GM12878 (cell line): Measurements from ENCODE around the gene C2orf69. TPM values are rescaled to one million over a fixed set of nuclear protein-coding genes. Genes with fewer than 3 reads are reported as not detected.

ENCODE experiments used
- ATAC-seq: fragments of 200-7000 bp; cut with Tn5 transposase; 3 replicates; pipeline ENCODE4 v1.9.1; 2020; ENCODE audit warnings: mild to moderate bottlenecking, moderate library complexity
- BruUV-seq: library from RNA; stranded (reverse); fragments of 400-500 nt; replicated peaks from 2 replicates; lab custom pipeline; 2021; lab: Mats Ljungman, UMichigan
- CTCF ChIA-PET: fragments of 300-600 bp; sonication (Branson Sonifier 250); formaldehyde crosslinking; extraction: SDS; loops from one replicate; lab custom pipeline; 2021; ENCODE audit warnings: inconsistent platforms; lab: Yijun Ruan, JAX
- POLR2A ChIA-PET: fragments of 350-600 bp; formaldehyde crosslinking; extraction: SDS; loops from one replicate; lab custom pipeline; 2021; ENCODE audit warnings: inconsistent platforms; lab: Charles Lee
- RAD21 ChIA-PET: fragments of 300-600 bp; sonication (Branson Sonifier 250); formaldehyde crosslinking; loops from one replicate; lab custom pipeline; 2023; ENCODE audit warnings: antibody characterized with exemption; ENCODE audit not compliant: unreplicated experiment; lab: Charles Lee
- SMC1A ChIA-PET: fragments of 300-600 bp; sonication (Branson Sonifier 250); formaldehyde crosslinking; loops from one replicate; lab custom pipeline; 2023; ENCODE audit not compliant: unreplicated experiment, uncharacterized antibody; lab: Charles Lee
- DNase-seq: peaks from one replicate; pipeline ENCODE4 v3.0.0-alpha.2; 2011; ENCODE audit warnings: low read depth, low spot score
- FAIRE-seq: peaks from 3 replicates; lab custom pipeline; 2011; peaks lifted over from hg19 to GRCh38; lab: Jason Lieb, UNC
- H2AFZ ChIP-seq: 2 replicates; pipeline ENCODE4 v1.6.0; 2011; ENCODE audit warnings: low read depth, low read length, control low read depth; ENCODE audit not compliant: control insufficient read depth
- H3K27ac ChIP-seq: 2 replicates; pipeline ENCODE4 v1.5.1; 2011; ENCODE audit warnings: control low read depth; ENCODE audit not compliant: control insufficient read depth, insufficient read depth
- H3K27me3 ChIP-seq, 2 experiments: replicated peaks in 1 of 2; 2 replicates each; pipeline versions ENCODE4 v1.6.0 to v1.6.1; 2011; ENCODE audit warnings: low read length in 1 of 2; ENCODE audit not compliant: control insufficient read depth in 2 of 2, insufficient read depth in 2 of 2
- H3K36me3 ChIP-seq, 2 experiments: 2 replicates each; pipeline ENCODE4 v1.5.1; 2011; ENCODE audit warnings: low read length in 1 of 2; ENCODE audit not compliant: control insufficient read depth in 2 of 2, insufficient read depth in 2 of 2
- H3K4me1 ChIP-seq: 2 replicates; pipeline ENCODE4 v1.6.1; 2011; ENCODE audit warnings: mild to moderate bottlenecking, low read length, moderate library complexity, mixed read lengths; ENCODE audit not compliant: control insufficient read depth, insufficient read depth
- H3K4me2 ChIP-seq: 2 replicates; pipeline ENCODE4 v1.6.0; 2011; ENCODE audit warnings: control low read depth; ENCODE audit not compliant: control insufficient read depth, insufficient read depth
- H3K4me3 ChIP-seq: fragments of 200-600 bp; sonication (generic); 2 replicates; pipeline ENCODE4 v1.5.1; 2016
- H3K79me2 ChIP-seq: 2 replicates; pipeline ENCODE4 v1.6.0; 2011; ENCODE audit warnings: low read length; ENCODE audit not compliant: control insufficient read depth, insufficient read depth
- H3K9ac ChIP-seq: 2 replicates; pipeline ENCODE4 v1.8.0; 2011; ENCODE audit warnings: low read length, control low read depth, mixed read lengths; ENCODE audit not compliant: control insufficient read depth, insufficient read depth
- H3K9me3 ChIP-seq: replicated peaks from 3 replicates; pipeline ENCODE4 v1.5.1; 2011; ENCODE audit warnings: mild to moderate bottlenecking, low read length; ENCODE audit not compliant: control insufficient read depth, insufficient read depth
- H4K20me1 ChIP-seq: 2 replicates; pipeline ENCODE4 v1.6.0; 2011; ENCODE audit not compliant: control insufficient read depth, insufficient read depth
- DPF2 ChIP-seq: fragments of 450-650 bp; IDR thresholded peaks from 2 replicates; pipeline ENCODE4 v1.6.1; 2017; ENCODE audit warnings: mild to moderate bottlenecking
- ESRRA ChIP-seq: IDR thresholded peaks from 2 replicates; pipeline ENCODE4 v1.6.1; 2012; ENCODE audit warnings: mild to moderate bottlenecking, low read length, improper control_type of control experiment
- HDGF ChIP-seq: fragments of 450-650 bp; IDR thresholded peaks from 2 replicates; pipeline ENCODE4 v1.6.1; 2016; ENCODE audit warnings: antibody characterized with exemption
- KDM1A ChIP-seq: fragments of 200-600 bp; sonication (generic); IDR thresholded peaks from 2 replicates; pipeline ENCODE4 v1.6.1; 2016; ENCODE audit warnings: borderline replicate concordance
- LARP7 ChIP-seq: fragments of 450-650 bp; IDR thresholded peaks from 2 replicates; pipeline ENCODE4 v1.6.1; 2017; ENCODE audit warnings: mild to moderate bottlenecking
- NFIC ChIP-seq: IDR thresholded peaks from 2 replicates; pipeline ENCODE4 v1.6.1; 2012; ENCODE audit warnings: low read depth, mild to moderate bottlenecking, inconsistent platforms, low read length, moderate library complexity
- POLR2AphosphoS5 ChIP-seq: IDR thresholded peaks from 2 replicates; pipeline ENCODE4 v1.6.1; 2011; ENCODE audit warnings: mild to moderate bottlenecking, low read length, inconsistent platforms
- RAD21 ChIP-seq: IDR thresholded peaks from 2 replicates; pipeline ENCODE4 v1.6.1; 2011; ENCODE audit warnings: mild to moderate bottlenecking, low read depth, low read length, moderate library complexity; ENCODE audit not compliant: insufficient read depth
- ZNF384 ChIP-seq: IDR thresholded peaks from 2 replicates; pipeline ENCODE4 v1.6.1; 2012; ENCODE audit warnings: low read depth, mild to moderate bottlenecking, low read length, improper control_type of control experiment, borderline replicate concordance
- WGBS: methylation state at CpG from one replicate; pipeline ENCODE4 v1.1.6; 2016; ENCODE audit warnings: low lambda C conversion rate; ENCODE audit not compliant: insufficient replicate concordance, insufficient coverage; ENCODE audit errors: missing lambda C conversion rate; 5-methylcytosine and 5-hydroxymethylcytosine counted together
- in situ Hi-C: fragments of 300-500 bp; cut with MboI; formaldehyde crosslinking; loops from 9 replicates; pipeline ENCODE4 v1.14.3; 2018; ENCODE audit warnings: mixed read lengths
- intact Hi-C: fragments of 100-400 bp; cut with micrococcal nuclease; formaldehyde crosslinking; loops from one replicate; pipeline ENCODE4 v1.14.2; 2022; ENCODE audit not compliant: unreplicated experiment
- polyA plus RNA-seq, 11 experiments: library from polyadenylated mRNA; depleted of rRNA in 4 of 11; unstranded in 6 of 11; stranded (reverse) in 5 of 11; fragments of >200 nt; fragmentation: Nextera tagmentation in 4 of 11; fragmentation: Illumina TruSeq in 1 of 11; extraction: Ambion mirVana in 4 of 11; extraction: Trizol in 1 of 11; gene quantifications; 1 replicate in 1 of 11; 2 replicates in 10 of 11; pipeline versions ENCODE4 v1.2.1 to v1.2.3, GENCODE V29; 2011 to 2016; ENCODE audit warnings: inconsistent platforms in 2 of 11, missing spikeins in 2 of 11, low read depth in 1 of 11
- total RNA-seq, 4 experiments: library from RNA; depleted of rRNA in 3 of 4; stranded (reverse); fragments of >200 nt in 3 of 4; fragmentation: Illumina TruSeq in 1 of 4; extraction: Trizol in 1 of 4; gene quantifications; 2 replicates each; pipeline versions ENCODE4 v1.2.1 to v1.2.3, GENCODE V29; 2013 to 2021
- TF ChIP-seq, protein P1 (sequence below): IDR thresholded peaks from 2 replicates; pipeline ENCODE4 v1.6.1; 2012; ENCODE audit warnings: improper control_type of control experiment, low read depth, low read length; ENCODE audit not compliant: insufficient replicate concordance
- TF ChIP-seq, protein P2 (sequence below): IDR thresholded peaks from 2 replicates; pipeline ENCODE4 v1.6.1; 2012; ENCODE audit warnings: low read depth, low read length, improper control_type of control experiment
- TF ChIP-seq, protein P3 (sequence below): fragments of 450-650 bp; IDR thresholded peaks from 2 replicates; pipeline ENCODE4 v1.6.1; 2017; ENCODE audit warnings: mild to moderate bottlenecking
- TF ChIP-seq, protein P4 (sequence below): IDR thresholded peaks from 2 replicates; pipeline ENCODE4 v1.6.1; 2011; ENCODE audit warnings: low read depth, mild to moderate bottlenecking, low read length, moderate library complexity, borderline replicate concordance; ENCODE audit errors: extremely low read depth

The C2orf69 gene
- total and polyA plus RNA-seq, 10 of the 15 experiments (the other 5 are each of a cell fraction or from before 2014, with no cell fraction given): 6.3 to 20.3 (median 11.1) TPM

DNA sequence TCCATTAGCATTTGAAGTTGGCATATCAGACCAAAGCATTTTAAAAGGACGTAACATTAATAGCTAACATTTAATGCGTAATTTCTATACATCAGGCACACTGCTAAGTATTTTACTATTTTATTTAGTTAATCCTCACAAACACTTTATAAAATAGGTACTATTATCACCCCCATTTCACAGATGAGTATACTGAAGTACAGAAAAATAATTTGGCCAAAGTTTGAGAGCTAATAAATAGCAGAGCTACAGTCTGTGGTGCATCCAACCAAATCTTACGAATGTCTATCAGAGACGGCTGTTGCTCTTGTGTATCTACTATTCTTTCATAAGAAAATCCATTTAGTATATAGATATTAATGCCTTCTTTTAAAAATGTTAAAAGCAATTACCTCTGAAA, 32.3 kb downstream of the C2orf69 start:
- POLR2A ChIA-PET: no interaction called here
- CTCF ChIA-PET: interaction anchor here (0.8 to 1.1 kb wide), 2 partner anchors 91 to 541 kb away, joined by 3 to 4 read pairs; no protein-coding TSS in a partner anchor
- SMC1A ChIA-PET: interaction anchor here (0.8 to 1.2 kb wide), 3 partner anchors 9 to 17 kb away, joined by 3 to 5 read pairs (median 3); no protein-coding TSS in a partner anchor
- ATAC-seq (no peak), DNase-seq (no peak), FAIRE-seq (no peak)
- no peaks in the 10 kb centered on the region for H3K27me3 ChIP-seq
- 97% methylated on average over 4 of the region's 4 CpGs for WGBS
- no peak overlapping the region for H3K9ac ChIP-seq
- peaks cover 0 to 10% of the 10 kb centered on the region in 2 experiments; a peak in 2 of 4 replicates for H3K36me3 ChIP-seq
- H3K9me3 ChIP-seq: no peaks in the 10 kb centered on the region
- no peaks in the 10 kb centered on the region for H3K4me1 ChIP-seq
- in situ Hi-C loops (no loop called here), intact Hi-C loops (loop anchor here (10.0 kb wide), 1 partner anchor 239 kb away; no protein-coding TSS in a partner anchor)
- no peak overlapping the region for H3K27ac ChIP-seq
- no TSS peak for BruUV-seq
- H3K4me3 ChIP-seq: no peak overlapping the region
- H3K4me2 ChIP-seq: no peak overlapping the region
- no peak overlapping the region for H2AFZ ChIP-seq
- no peaks in the 10 kb centered on the region for H3K79me2 ChIP-seq
- RAD21 ChIA-PET: no interaction called here
- no peaks in the 10 kb centered on the region for H4K20me1 ChIP-seq
- TF ChIP-seq ESRRA: no peak
- TF ChIP-seq RAD21: no peak
- TF ChIP-seq, protein P1, sequence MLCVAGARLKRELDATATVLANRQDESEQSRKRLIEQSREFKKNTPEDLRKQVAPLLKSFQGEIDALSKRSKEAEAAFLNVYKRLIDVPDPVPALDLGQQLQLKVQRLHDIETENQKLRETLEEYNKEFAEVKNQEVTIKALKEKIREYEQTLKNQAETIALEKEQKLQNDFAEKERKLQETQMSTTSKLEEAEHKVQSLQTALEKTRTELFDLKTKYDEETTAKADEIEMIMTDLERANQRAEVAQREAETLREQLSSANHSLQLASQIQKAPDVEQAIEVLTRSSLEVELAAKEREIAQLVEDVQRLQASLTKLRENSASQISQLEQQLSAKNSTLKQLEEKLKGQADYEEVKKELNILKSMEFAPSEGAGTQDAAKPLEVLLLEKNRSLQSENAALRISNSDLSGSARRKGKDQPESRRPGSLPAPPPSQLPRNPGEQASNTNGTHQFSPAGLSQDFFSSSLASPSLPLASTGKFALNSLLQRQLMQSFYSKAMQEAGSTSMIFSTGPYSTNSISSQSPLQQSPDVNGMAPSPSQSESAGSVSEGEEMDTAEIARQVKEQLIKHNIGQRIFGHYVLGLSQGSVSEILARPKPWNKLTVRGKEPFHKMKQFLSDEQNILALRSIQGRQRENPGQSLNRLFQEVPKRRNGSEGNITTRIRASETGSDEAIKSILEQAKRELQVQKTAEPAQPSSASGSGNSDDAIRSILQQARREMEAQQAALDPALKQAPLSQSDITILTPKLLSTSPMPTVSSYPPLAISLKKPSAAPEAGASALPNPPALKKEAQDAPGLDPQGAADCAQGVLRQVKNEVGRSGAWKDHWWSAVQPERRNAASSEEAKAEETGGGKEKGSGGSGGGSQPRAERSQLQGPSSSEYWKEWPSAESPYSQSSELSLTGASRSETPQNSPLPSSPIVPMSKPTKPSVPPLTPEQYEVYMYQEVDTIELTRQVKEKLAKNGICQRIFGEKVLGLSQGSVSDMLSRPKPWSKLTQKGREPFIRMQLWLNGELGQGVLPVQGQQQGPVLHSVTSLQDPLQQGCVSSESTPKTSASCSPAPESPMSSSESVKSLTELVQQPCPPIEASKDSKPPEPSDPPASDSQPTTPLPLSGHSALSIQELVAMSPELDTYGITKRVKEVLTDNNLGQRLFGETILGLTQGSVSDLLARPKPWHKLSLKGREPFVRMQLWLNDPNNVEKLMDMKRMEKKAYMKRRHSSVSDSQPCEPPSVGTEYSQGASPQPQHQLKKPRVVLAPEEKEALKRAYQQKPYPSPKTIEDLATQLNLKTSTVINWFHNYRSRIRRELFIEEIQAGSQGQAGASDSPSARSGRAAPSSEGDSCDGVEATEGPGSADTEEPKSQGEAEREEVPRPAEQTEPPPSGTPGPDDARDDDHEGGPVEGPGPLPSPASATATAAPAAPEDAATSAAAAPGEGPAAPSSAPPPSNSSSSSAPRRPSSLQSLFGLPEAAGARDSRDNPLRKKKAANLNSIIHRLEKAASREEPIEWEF: no peak
- TF ChIP-seq HDGF: no peak
- TF ChIP-seq, protein P2, sequence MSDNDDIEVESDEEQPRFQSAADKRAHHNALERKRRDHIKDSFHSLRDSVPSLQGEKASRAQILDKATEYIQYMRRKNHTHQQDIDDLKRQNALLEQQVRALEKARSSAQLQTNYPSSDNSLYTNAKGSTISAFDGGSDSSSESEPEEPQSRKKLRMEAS: no peak
- no peak for TF ChIP-seq DPF2
- TF ChIP-seq POLR2AphosphoS5: no peak
- no peak for TF ChIP-seq NFIC
- TF ChIP-seq, protein P3, sequence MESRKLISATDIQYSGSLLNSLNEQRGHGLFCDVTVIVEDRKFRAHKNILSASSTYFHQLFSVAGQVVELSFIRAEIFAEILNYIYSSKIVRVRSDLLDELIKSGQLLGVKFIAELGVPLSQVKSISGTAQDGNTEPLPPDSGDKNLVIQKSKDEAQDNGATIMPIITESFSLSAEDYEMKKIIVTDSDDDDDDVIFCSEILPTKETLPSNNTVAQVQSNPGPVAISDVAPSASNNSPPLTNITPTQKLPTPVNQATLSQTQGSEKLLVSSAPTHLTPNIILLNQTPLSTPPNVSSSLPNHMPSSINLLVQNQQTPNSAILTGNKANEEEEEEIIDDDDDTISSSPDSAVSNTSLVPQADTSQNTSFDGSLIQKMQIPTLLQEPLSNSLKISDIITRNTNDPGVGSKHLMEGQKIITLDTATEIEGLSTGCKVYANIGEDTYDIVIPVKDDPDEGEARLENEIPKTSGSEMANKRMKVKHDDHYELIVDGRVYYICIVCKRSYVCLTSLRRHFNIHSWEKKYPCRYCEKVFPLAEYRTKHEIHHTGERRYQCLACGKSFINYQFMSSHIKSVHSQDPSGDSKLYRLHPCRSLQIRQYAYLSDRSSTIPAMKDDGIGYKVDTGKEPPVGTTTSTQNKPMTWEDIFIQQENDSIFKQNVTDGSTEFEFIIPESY: no peak
- no peak for TF ChIP-seq ZNF384
- TF ChIP-seq, protein P4, sequence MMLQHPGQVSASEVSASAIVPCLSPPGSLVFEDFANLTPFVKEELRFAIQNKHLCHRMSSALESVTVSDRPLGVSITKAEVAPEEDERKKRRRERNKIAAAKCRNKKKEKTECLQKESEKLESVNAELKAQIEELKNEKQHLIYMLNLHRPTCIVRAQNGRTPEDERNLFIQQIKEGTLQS: no peak
- no peak for TF ChIP-seq LARP7
- TF ChIP-seq KDM1A: no peak
